HCT116 (cell line): ENCODE results near the gene SRPK3. TPM values are rescaled to one million over a fixed set of nuclear protein-coding genes. Genes with fewer than 3 reads are reported as not detected.

ENCODE experiments used
- ATAC-seq: fragments of 200-7000 bp; cut with Tn5 transposase; 2 replicates; pipeline ENCODE4 v1.9.1; 2020; ENCODE audit warnings: mild to moderate bottlenecking, moderate library complexity
- BruUV-seq: library from RNA; stranded (reverse); fragments of 400-500 nt; replicated peaks from 2 replicates; lab custom pipeline; 2021; lab: Mats Ljungman, UMichigan
- CTCF ChIA-PET: fragments of 300-600 bp; sonication (Branson Sonifier 250); formaldehyde crosslinking; loops from one replicate; lab custom pipeline; 2021; ENCODE audit warnings: antibody characterized with exemption; lab: Charles Lee
- POLR2A ChIA-PET: fragments of 300-600, 350-600 bp; sonication (Branson Sonifier 250); formaldehyde crosslinking; loops from one replicate; lab custom pipeline; 2021; ENCODE audit warnings: antibody characterized with exemption; lab: Charles Lee
- RAD21 ChIA-PET, 2 experiments: fragments of 300-600 bp; sonication (Branson Sonifier 250); formaldehyde crosslinking; loops; one replicate each; lab custom pipeline; 2023; ENCODE audit warnings: low total read pairs in 2 of 2; ENCODE audit not compliant: uncharacterized antibody in 2 of 2, unreplicated experiment in 2 of 2, low non-redundant PET in 1 of 2; lab: Charles Lee
- DNase-seq: peaks from one replicate; pipeline ENCODE4 v3.0.0-alpha.2; 2010; ENCODE audit warnings: low read depth, low spot score
- H2AFZ ChIP-seq: fragments of 200-600 bp; shearing (Covaris generic), sonication (generic); 2 replicates; pipeline ENCODE4 v1.6.1; 2017; ENCODE audit warnings: low read depth, mixed run types, mixed read lengths, antibody characterized with exemption, low read length; ENCODE audit not compliant: poor library complexity, severe bottlenecking
- H3K27ac ChIP-seq: 2 replicates; pipeline ENCODE4 v1.5.1; 2012; ENCODE audit warnings: low read depth, low read length
- H3K27me3 ChIP-seq: fragments of 200-600 bp; sonication (generic); 2 replicates; pipeline ENCODE4 v1.6.1; 2016; ENCODE audit warnings: mixed run types, low read length, mixed read lengths; ENCODE audit not compliant: insufficient read depth
- H3K36me3 ChIP-seq, 2 experiments: fragments of 200-500 bp in 1 of 2; fragments of 200-600 bp in 1 of 2; sonication (Bioruptor generic) in 1 of 2; sonication (generic) in 1 of 2; 2 replicates each; pipeline versions ENCODE4 v1.5.1 to v1.6.1; 2014 to 2016; ENCODE audit warnings: low read length in 2 of 2, inconsistent platforms in 1 of 2, mixed read lengths in 1 of 2, mixed run types in 1 of 2; ENCODE audit not compliant: insufficient read depth in 2 of 2, control insufficient read depth in 1 of 2
- H3K4me1 ChIP-seq, 2 experiments: fragments of 200-600 bp in 1 of 2; sonication (generic) in 1 of 2; 2 replicates each; pipeline versions ENCODE4 v1.5.1 to v1.6.1; 2012 to 2017; ENCODE audit warnings: low read length in 2 of 2, inconsistent platforms in 1 of 2, mild to moderate bottlenecking in 1 of 2, mixed read lengths in 1 of 2, mixed run types in 1 of 2, moderate library complexity in 1 of 2; ENCODE audit not compliant: insufficient read depth in 2 of 2, control insufficient read depth in 1 of 2
- H3K4me2 ChIP-seq: fragments of 200-600 bp; sonication (generic); 2 replicates; pipeline ENCODE4 v1.6.1; 2017; ENCODE audit warnings: mixed run types, low read length, mixed read lengths
- H3K4me3 ChIP-seq, 2 experiments: fragments of 200-600 bp in 1 of 2; sonication (generic) in 1 of 2; replicated peaks in 1 of 2; 2 replicates each; pipeline ENCODE4 v1.5.1; 2011 to 2016; ENCODE audit warnings: low read length in 2 of 2, control low read depth in 1 of 2, low read depth in 1 of 2, mild to moderate bottlenecking in 1 of 2, mixed read lengths in 1 of 2, mixed run types in 1 of 2
- H3K79me2 ChIP-seq: fragments of 200-600 bp; sonication (generic); 2 replicates; pipeline ENCODE4 v1.6.1; 2017; ENCODE audit warnings: mild to moderate bottlenecking, mixed run types, low read length, moderate library complexity, mixed read lengths; ENCODE audit not compliant: insufficient read depth
- H3K9ac ChIP-seq: fragments of 200-600 bp; sonication (generic); 2 replicates; pipeline ENCODE4 v1.6.1; 2016; ENCODE audit warnings: low read length, mixed read lengths
- H3K9me2 ChIP-seq: fragments of 200-600 bp; sonication (generic), shearing (Covaris generic); 2 replicates; pipeline ENCODE4 v1.6.1; 2017; ENCODE audit warnings: mixed run types, mild to moderate bottlenecking, moderate library complexity; ENCODE audit not compliant: insufficient read depth
- H3K9me3 ChIP-seq, 2 experiments: fragments of 200-500 bp in 1 of 2; fragments of 200-600 bp in 1 of 2; sonication (Bioruptor generic) in 1 of 2; sonication (generic) in 1 of 2; 2 replicates each; pipeline ENCODE4 v1.6.1; 2014 to 2017; ENCODE audit warnings: low read length in 2 of 2, mixed read lengths in 2 of 2, inconsistent platforms in 1 of 2, low read depth in 1 of 2, mild to moderate bottlenecking in 1 of 2, mixed run types in 1 of 2, moderate library complexity in 1 of 2; ENCODE audit not compliant: control insufficient read depth in 1 of 2, insufficient read depth in 1 of 2
- H4K20me1 ChIP-seq: fragments of 200-600 bp; sonication (generic), shearing (Covaris generic); 2 replicates; pipeline ENCODE4 v1.6.1; 2017; ENCODE audit warnings: mixed run types, mild to moderate bottlenecking, moderate library complexity; ENCODE audit not compliant: insufficient read depth
- ATF3 ChIP-seq: IDR thresholded peaks from 2 replicates; pipeline ENCODE4 v1.6.1; 2012
- CBX3 ChIP-seq: IDR thresholded peaks from 2 replicates; pipeline ENCODE4 v1.6.1; 2012; ENCODE audit warnings: low read depth
- CEBPB ChIP-seq: IDR thresholded peaks from 2 replicates; pipeline ENCODE4 v1.6.1; 2012; ENCODE audit warnings: low read depth
- CTCF ChIP-seq, 3 experiments: fragments of 200-600 bp in 1 of 3; sonication (generic) in 1 of 3; IDR thresholded peaks in 2 of 3; conservative IDR thresholded peaks in 1 of 3; 2 replicates each; pipeline ENCODE4 v1.5.1; 2012 to 2017; ENCODE audit warnings: low read depth in 2 of 3, low read length in 2 of 3, antibody characterized with exemption in 1 of 3, borderline replicate concordance in 1 of 3, control low read depth in 1 of 3, mild to moderate bottlenecking in 1 of 3, mixed read lengths in 1 of 3, mixed run types in 1 of 3, moderate library complexity in 1 of 3; ENCODE audit not compliant: insufficient read depth in 1 of 3
- ELF1 ChIP-seq: IDR thresholded peaks from 2 replicates; pipeline ENCODE4 v1.6.1; 2012; ENCODE audit warnings: low read depth, borderline replicate concordance
- FOSL1 ChIP-seq: IDR thresholded peaks from 2 replicates; pipeline ENCODE4 v1.6.1; 2012; ENCODE audit warnings: low read depth
- JUND ChIP-seq: IDR thresholded peaks from 2 replicates; pipeline ENCODE4 v1.6.1; 2012
- MAX ChIP-seq: IDR thresholded peaks from 2 replicates; pipeline ENCODE4 v1.6.1; 2012
- POLR2AphosphoS5 ChIP-seq: IDR thresholded peaks from 2 replicates; pipeline ENCODE4 v1.6.1; 2011; ENCODE audit warnings: mild to moderate bottlenecking, low read depth, low read length, moderate library complexity
- RAD21 ChIP-seq: IDR thresholded peaks from 2 replicates; pipeline ENCODE4 v1.6.1; 2012; ENCODE audit warnings: low read depth, mild to moderate bottlenecking
- REST ChIP-seq: IDR thresholded peaks from 2 replicates; pipeline ENCODE4 v1.6.1; 2012; ENCODE audit warnings: low read depth
- SIN3A ChIP-seq: IDR thresholded peaks from 2 replicates; pipeline ENCODE4 v1.6.1; 2012; ENCODE audit warnings: low read depth
- SP1 ChIP-seq: IDR thresholded peaks from 2 replicates; pipeline ENCODE4 v1.6.1; 2012; ENCODE audit warnings: low read depth
- SRF ChIP-seq: IDR thresholded peaks from 2 replicates; pipeline ENCODE4 v1.6.1; 2012; ENCODE audit warnings: low read depth
- TCF7L2 ChIP-seq: IDR thresholded peaks from 2 replicates; pipeline ENCODE4 v1.7.0; 2011; ENCODE audit warnings: borderline replicate concordance, inconsistent platforms; ENCODE audit not compliant: insufficient read depth, insufficient read length; ENCODE audit errors: extremely low read depth
- YY1 ChIP-seq: IDR thresholded peaks from 2 replicates; pipeline ENCODE4 v1.6.1; 2011; ENCODE audit warnings: low read length, low read depth, moderate library complexity, mild to moderate bottlenecking; ENCODE audit not compliant: insufficient replicate concordance; ENCODE audit errors: extremely low read depth
- ZBTB33 ChIP-seq: IDR thresholded peaks from 2 replicates; pipeline ENCODE4 v1.6.1; 2011; ENCODE audit warnings: mild to moderate bottlenecking, low read length, moderate library complexity; ENCODE audit not compliant: insufficient replicate concordance; ENCODE audit errors: extremely low read depth
- ZFX ChIP-seq: fragments of 450-650 bp; IDR thresholded peaks from 2 replicates; pipeline ENCODE4 v1.6.1; 2017
- ZNF274 ChIP-seq: fragments of 200-500 bp; sonication (Bioruptor generic); IDR thresholded peaks from 2 replicates; pipeline ENCODE4 v1.6.1; 2014; ENCODE audit warnings: mild to moderate bottlenecking, low read depth, low read length, inconsistent platforms
- intact Hi-C: fragments of 100-400 bp; cut with micrococcal nuclease; formaldehyde crosslinking; loops from 2 replicates; pipeline ENCODE4 v1.10.0; 2022
- total RNA-seq: library from RNA; stranded (reverse); gene quantifications from one replicate; pipeline ENCODE4 v1.2.1, GENCODE V29; 2021; ENCODE audit not compliant: unreplicated experiment

Gene SRPK3
- total RNA-seq, 1 experiment from 2014 or later, result not detected

GRCh38 chrX:153799326-153799725 lies 18.5 kb downstream of the SRPK3 start:
- ChIA-PET RAD21 (no interaction called here), CTCF (no interaction called here), POLR2A (no interaction called here)
- no peaks in the 10 kb centered on the region for H3K27me3 ChIP-seq
- no peaks in the 10 kb centered on the region for H3K9me2 ChIP-seq
- H3K4me3 ChIP-seq, result no peak overlapping the region
- intact Hi-C loops, result no loop called here
- peaks cover 21% of the 10 kb centered on the region; the same call in 1 of the 2 replicates for H3K79me2 ChIP-seq
- DNase-seq (no peak), ATAC-seq (no peak)
- H3K9ac ChIP-seq, result no peak overlapping the region
- H3K36me3 ChIP-seq, result peaks cover 0 to 6% of the 10 kb centered on the region in 2 experiments; a peak in 1 of 4 replicates
- no peak overlapping the region for H3K27ac ChIP-seq
- no peaks in the 10 kb centered on the region for H4K20me1 ChIP-seq
- no peak overlapping the region for H2AFZ ChIP-seq
- H3K4me1 ChIP-seq, result peaks cover 0 to 7% of the 10 kb centered on the region in 2 experiments; a peak in 1 of 4 replicates
- TF ChIP-seq ELF1 (no peak), CTCF (IDR thresholded peaks at IDR 0.05 in 2 of 3, conservative IDR thresholded peaks at IDR 0.05 in 1 of 3; ENCODE audit: borderline replicate concordance in 1 of 3, insufficient read depth in 1 of 3, low read depth in 2 of 3, low read length in 2 of 3) (no peak), ATF3 (no peak), POLR2AphosphoS5 (no peak), TCF7L2 (no peak), SP1 (no peak), SIN3A (no peak), YY1 (no peak), CBX3 (no peak), SRF (no peak), RAD21 (no peak), ZFX (no peak), FOSL1 (no peak), ZBTB33 (no peak), ZNF274 (no peak), JUND (no peak), REST (no peak), MAX (no peak), CEBPB (no peak)
- BruUV-seq, result no TSS peak
- no peak overlapping the region for H3K4me2 ChIP-seq
- no peaks in the 10 kb centered on the region for H3K9me3 ChIP-seq
